Fibroblast of the aortic adventitia (primary cell): ENCODE measurements around the gene ESYT2. TPM values are rescaled to one million over a fixed set of nuclear protein-coding genes. Genes with fewer than 3 reads are reported as not detected.

Experiments
- DNase-seq: peaks from one replicate; pipeline ENCODE4 v3.0.0-alpha.2; 2010; ENCODE audit warnings: low read depth
- H3K4me3 ChIP-seq: 2 replicates; pipeline ENCODE4 v1.5.1; 2011; ENCODE audit warnings: low read depth, mild to moderate bottlenecking, control low read depth, low read length, moderate library complexity
- total RNA-seq: library from RNA; depleted of rRNA; stranded (reverse); fragments of >200 nt; gene quantifications from 2 replicates; pipeline ENCODE4 v1.2.3, GENCODE V29; 2012; ENCODE audit warnings: low replicate concordance
- TF ChIP-seq, protein P1 (sequence below): IDR thresholded peaks from 2 replicates; pipeline ENCODE4 v1.5.1; 2011; ENCODE audit warnings: mild to moderate bottlenecking, low read length, control low read depth, inconsistent platforms; ENCODE audit not compliant: insufficient read depth

Gene ESYT2
- total RNA-seq, 1 donor, result 105 TPM

DNA sequence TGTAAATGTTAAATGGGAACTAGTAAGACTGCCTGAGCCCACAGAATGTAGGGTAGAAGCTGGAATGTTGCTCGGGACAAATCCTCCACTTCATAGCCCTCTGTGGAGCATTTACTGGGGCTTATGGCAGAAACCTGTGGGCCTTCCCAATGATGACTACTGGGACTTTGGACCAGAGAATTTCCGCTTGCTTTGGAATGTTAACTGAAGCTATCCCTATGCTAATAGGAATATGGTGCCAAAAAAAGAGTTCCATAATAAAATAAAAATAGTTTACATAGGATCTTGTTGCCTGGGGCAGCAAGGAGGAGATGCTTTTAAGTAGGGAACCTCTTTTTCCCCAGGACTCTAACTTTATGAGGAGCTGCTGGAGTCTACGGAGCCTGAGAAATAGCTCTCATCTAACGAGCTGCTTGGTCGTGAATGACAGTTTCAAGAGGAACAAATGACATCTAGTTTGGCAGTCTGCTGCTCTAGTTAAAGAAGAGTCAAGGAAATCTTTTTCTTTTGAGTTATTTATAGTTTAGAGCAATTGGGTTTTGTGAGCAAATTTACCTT, 21.3 kb upstream of the ESYT2 start:
- no peak overlapping the region for H3K4me3 ChIP-seq
- TF ChIP-seq, protein P1, sequence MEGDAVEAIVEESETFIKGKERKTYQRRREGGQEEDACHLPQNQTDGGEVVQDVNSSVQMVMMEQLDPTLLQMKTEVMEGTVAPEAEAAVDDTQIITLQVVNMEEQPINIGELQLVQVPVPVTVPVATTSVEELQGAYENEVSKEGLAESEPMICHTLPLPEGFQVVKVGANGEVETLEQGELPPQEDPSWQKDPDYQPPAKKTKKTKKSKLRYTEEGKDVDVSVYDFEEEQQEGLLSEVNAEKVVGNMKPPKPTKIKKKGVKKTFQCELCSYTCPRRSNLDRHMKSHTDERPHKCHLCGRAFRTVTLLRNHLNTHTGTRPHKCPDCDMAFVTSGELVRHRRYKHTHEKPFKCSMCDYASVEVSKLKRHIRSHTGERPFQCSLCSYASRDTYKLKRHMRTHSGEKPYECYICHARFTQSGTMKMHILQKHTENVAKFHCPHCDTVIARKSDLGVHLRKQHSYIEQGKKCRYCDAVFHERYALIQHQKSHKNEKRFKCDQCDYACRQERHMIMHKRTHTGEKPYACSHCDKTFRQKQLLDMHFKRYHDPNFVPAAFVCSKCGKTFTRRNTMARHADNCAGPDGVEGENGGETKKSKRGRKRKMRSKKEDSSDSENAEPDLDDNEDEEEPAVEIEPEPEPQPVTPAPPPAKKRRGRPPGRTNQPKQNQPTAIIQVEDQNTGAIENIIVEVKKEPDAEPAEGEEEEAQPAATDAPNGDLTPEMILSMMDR, result no peak
- DNase-seq, result no peak

GRCh38 chr7:158849768-158850544, 20.6 kb upstream of the ESYT2 start:
- H3K4me3 ChIP-seq, result no peak overlapping the region
- no peak for DNase-seq
- TF ChIP-seq, protein P1, result no peak

DNA sequence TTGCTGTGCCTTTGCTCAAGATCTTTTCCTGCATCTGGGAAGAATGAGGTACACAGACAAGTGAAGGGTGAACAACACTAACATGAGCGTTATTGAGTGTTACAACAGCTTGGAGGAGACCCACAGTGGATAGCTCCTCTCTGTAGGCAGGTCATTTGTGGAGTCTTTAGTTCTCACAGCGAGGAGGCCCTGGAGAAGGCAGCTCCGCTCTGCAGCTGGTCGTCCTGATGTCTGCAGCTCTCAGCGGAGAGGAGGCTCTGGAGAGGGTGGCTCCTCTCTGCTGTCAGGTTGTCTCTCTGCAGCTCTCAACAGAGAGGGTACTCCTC, 20.1 kb upstream of the ESYT2 start:
- no peak for DNase-seq
- TF ChIP-seq, protein P1, result no peak
- no peak overlapping the region for H3K4me3 ChIP-seq

DNA sequence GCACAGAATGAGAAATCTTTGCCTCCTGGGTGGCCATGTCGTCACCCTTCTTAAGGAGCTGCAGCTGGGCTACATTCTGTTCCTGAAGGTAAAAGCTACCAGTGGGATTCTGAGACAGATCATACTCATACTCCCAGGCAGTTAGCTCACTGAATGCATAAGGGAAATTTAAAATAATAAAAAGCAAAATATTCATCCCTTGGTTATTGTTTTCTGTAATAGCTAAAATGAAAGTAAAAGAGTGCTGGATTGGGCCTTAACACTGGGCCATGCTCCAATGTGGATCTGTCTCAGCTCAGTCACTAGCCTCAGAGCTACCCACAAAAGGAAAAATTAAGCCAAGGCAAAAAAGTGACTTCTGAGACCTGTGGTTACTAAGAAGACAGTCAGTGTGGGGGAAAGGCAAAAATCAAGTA, 18.1 kb upstream of the ESYT2 start:
- TF ChIP-seq, protein P1, result no peak
- peak overlapping the region; percentile 2 for H3K4me3 ChIP-seq
- peak; percentile 56 for DNase-seq

DNA sequence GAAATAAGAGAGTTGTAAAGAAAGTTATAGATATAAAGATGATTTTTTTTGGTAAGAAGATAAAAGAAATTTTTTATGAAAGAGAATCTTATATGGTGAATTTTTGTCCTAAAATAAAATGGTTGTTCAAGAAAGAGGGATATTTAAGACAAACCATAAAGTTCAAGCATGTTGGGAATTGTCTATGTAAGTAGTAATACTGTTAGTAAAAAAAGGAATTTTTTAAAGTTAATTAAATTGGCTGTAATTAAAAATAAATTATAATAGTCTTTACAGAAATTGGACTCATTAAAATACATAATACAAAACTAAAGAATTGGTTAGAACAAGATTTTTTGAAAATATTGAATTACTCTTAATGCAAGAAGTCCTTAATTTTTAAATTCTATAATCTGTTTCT, 17.0 kb upstream of the ESYT2 start:
- TF ChIP-seq, protein P1, result no peak
- DNase-seq, result no peak

GRCh38 chr7:158843771-158844170, 14.5 kb upstream of the ESYT2 start:
- TF ChIP-seq, protein P1, result no peak
- H3K4me3 ChIP-seq, result no peak overlapping the region
- no peak for DNase-seq

More for the DNA sequence above, 17.0 kb upstream of the ESYT2 start:
- no peak overlapping the region for H3K4me3 ChIP-seq
